DMS114 treated with DMSO at 0.1 percent for 48 hours (cell line): ENCODE results near the gene ALKBH2.
"Not testable (repeated sequence)": the region's sequence is repeated elsewhere in the genome, so short reads cannot be mapped to it uniquely, and the experiment has no call there.

ENCODE experiments used
- DNase-seq: peaks from one replicate; lab custom pipeline; 2025; ENCODE audit not compliant: unreplicated experiment; lab: John Stamatoyannopoulos, UW

The ALKBH2 gene

DNA sequence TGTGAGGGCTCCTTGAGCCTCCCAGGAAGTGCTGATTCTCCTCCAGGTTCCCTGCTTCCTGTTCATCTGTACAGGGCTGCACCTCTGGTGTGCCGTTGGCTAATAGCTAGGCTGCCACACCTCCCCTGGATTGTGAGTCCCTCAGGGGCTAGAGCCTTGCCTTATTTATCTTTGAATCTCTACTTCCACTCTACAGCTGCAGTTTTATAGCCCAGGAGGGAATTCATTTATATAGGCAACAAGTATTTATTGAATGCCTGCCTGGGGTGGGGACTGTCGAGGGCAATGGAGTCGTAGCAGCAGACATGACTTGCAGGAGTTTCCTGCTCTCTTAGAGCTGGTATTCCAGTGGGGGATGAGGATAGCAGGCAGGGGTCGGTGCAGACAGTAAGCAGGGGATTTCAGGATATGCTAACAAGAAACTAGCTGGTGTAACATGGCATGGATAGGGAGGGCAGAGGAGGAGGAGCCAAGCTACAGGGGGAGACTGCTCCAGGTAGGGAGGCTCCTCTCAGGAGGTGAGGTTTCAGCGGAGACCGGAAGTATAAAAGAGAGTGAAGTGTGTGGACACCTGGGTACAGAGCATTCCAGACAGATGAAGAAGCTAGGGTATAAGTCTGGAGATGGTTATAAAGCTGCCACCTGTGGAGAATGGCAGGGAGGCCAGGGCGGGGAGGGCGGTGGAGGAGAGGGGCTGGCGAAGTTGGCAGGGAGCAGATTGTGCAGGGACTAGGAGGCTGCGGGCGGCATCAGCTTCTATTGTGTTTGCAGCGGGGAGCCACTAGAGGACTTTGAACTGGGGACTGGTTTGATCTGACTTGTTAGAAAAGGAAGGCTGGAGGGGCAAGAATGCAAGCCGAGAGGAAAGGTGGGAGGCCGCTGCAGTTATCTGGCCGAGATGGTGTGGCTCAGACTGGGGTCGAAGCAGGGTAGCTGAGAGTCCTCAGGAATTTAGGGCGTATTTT is 23.7 kb downstream of the ALKBH2 start:
- DNase-seq = no peak

DNA sequence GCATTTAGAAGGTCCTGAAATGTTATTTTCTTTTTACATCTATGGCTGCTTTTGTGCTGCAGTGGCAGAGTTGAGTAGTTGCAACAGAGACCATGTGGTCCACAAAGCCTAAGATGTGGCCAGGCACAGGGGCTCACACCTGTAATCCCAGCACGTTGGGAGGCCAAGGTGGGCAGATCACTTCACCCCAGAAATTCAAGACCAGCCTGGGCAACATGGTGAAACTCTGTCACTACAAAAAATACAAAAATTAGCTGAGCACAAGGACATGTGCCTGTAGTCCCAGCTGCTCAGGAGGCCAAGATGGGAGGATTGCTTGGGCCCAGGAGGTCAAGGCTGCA is 27.4 kb downstream of the ALKBH2 start:
- no peak for DNase-seq

DNA sequence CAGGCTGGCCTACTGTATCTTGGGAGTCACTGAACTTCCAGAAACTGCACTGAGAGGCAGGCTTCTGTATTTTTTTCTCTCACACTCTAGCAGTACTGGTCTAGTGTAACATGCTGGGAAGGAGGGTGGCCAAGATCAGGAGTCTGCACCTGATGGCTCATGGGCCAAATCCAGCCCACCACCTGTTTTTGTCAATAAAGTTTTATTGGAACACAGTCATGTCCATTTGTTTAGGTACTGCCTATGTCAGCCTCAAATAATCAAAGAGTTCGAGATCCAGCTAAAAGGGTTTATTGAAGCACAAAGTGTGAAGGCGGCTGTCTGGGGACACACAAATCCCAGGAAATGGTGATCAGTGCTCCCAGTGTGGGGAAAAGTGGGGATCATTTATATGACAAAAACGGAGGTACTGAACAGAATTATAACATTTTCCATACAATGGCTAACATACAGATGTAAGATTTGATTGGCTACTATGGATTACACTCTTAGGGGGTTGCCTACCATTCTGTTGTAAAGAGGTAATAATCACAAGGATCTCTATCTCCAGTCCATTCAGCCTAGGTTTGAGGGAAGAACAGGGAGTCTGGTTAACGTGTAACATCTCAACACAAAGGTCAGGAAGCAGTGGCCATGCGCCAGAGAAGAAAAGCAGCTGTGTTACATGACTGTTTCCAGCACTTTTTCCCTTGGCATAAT is 28.0 kb downstream of the ALKBH2 start:
- no peak for DNase-seq

DNA sequence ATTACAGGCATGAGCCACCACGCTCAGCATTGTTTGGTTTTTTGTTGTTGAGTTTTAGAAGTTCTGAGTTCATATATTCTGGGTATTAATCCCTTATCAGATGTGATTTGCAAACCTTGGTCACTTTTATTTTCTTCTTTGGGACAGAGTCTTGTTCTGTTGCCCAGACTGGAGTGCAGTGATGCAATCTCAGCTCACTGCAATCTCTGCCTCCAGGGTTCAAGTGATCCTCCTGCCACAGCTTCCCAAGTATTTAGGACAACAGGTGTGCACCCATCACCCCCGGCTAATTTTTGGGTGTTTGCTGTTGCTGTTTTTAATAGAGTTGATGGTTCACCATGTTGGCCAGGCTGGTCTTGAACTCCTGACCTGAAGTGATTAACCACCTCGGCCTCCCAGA is 29.1 kb downstream of the ALKBH2 start:
- no peak for DNase-seq

DNA sequence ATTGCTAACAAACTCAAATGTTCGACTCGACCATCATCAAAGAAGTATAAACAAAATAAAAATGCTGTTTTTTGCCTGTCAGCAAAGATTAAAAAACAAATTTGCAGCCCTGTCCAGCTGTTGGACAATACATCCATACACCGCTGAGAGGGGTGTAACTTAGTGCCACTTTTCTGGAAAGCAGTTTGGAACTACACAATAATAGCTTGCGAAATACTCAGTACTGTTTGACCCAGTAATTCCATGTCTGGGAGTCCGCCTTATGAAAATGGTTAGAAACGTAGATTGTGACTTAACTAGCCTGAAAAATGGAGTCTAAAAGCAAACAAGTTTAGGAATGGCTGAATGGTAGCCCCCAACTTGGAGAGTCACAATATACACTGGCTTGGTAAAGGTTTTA is 34.5 kb downstream of the ALKBH2 start:
- no peak for DNase-seq

DNA sequence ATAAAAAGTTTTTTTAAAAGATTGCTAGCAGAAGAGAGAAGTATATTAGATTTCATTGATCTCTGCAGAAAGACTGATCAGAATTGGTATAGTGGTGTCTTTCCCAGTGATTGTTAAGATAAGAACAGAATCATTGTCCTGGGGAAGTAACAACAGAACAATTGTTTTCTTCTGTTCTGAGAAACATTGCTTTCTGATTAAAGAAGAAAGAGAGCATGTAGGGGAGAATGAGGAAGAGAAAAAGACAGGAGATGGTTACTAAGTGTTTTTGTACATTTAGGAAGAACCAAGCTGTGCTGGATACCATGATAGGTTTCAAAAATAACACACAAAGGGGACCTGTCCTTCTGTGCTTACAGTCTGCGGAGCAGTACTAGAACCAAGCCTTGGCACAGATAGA is 35.9 kb downstream of the ALKBH2 start:
- DNase-seq = no peak

DNA sequence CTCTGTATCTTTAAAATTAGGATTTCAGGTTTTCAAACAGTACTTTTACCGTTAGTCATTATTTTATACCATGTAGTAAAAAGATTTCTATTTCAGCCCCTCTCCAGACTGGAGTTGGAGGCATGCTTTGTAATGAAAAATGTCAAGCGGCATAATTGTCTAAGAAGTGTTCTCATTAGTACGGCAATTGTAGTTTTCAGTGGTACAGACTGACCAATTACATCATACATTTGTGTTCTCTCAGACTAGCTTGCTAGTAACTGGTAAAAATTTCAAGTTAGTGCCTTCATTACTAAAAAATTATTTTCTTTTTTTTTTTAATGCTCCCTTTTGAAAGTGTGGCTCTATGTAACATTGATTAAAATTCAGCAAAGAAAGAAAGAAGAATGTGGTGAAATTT is 36.4 kb downstream of the ALKBH2 start:
- DNase-seq = no peak

DNA sequence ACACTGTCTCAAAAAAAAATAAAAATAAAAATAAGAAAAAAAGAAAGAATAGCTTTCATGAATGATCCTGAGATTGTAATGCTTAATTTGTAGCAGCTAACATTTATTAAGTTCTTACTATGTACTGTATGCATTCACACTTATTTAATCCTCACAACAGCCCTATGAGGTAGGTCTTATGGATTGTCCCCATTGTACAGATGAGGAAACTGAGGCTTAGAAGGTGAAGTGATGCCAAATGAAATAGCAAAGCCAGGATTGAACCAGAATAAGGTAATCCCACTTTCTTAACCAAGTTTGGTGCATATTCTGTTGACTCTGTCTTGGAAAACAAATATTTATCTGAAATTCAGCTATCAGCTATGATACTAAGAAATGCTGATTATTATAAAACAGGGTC is 38.8 kb downstream of the ALKBH2 start:
- no peak for DNase-seq

DNA sequence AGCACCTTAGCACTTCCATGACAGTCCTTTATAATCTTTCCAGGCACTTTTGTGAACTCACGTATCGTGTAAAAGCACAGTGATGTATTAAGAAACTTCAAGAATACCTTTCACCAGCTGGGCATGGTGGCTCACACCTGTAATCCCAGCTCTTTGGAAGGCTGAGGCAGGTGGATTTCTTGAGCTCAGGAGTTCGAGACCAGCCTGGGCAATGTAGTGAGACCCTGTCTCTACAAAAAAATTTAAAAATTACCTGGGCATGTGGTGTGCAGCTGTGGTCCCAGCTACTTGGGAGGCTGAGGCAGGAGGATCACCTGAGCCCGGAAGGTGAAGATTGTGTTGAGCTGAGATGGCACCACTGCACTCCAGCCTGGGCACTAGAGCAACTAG is 39.2 kb downstream of the ALKBH2 start:
- not testable (repeated sequence) for DNase-seq

DNA sequence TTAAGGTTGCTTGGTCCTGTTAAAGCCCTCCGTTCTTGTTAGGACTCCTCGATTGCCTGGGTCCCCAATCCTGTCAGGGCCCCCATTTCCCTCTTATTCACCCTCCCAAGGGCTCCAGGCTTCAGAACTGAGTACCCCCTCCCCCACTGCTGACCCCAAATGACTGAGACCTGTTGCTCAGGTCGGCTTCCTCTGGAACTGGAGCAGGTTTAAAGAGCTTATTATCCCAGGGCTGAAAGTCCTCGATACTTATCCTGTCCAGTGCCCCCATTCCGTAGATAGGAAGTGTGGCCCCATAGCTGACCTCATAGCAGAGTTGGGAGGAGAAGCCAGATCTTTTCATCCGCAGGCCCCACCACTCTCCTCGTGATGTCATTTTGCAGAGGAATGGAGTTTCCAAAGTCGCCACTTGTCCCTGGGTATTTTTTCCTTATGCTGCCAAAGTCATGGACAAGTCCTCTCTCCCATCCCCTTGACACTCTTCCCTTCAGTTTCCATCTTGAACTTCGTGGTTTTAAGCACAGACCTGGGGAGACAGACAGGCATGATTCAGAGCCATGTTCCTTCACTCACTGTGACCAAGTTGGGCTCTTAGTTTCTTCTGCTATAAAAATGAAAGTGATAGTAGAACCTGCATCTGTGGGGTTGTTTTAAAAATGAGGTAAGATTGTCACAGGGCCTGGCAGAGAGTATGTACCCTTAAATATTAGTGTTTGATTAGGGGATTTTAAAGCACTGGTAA is 39.7 kb downstream of the ALKBH2 start:
- DNase-seq = no peak

DNA sequence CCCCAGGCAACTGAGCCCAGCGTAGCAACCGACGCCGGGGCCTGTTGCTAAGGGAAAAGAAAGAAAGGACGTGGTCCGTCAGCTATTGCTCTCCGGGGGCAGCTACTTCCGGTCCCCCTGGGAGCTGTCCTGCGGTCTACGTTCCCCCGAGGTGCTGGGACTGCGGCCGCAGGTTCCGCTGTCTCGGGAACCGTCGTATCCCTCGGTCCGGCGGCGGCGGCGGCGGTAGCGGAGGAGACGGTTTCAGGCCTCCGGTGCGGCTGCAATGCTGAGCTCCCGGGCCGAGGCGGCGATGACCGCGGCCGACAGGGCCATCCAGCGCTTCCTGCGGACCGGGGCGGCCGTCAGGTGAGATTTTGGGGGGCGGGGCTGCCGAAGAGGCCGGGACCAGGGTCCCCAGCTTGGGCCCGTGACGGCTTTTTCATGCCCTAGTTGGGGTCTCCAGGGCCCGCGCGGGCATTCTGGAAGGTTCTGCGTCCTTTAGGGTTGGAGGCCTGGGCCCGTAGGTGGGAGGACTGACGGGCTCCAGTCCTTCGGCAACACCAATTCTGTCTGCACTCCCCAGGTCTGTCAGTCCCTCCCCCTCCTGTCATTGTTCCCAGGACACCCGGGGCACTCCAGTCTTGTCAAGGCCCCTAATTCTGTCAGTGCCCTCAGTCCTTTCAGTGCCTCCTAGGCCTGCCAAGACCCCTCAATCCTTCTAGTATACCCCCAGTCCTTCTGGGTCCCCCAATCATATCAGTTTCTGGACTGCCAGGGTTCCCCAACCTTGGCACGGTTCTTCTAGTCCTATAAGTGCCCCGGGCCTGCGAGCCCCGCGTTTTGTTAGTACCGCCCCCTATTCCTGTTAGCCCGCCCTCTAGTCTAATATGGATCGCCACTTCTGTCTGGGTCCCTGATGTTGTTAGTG is 40.6 kb downstream of the ALKBH2 start, which contains the start of gene USP30:
TSS of gene USP30 (plus strand) at position 163 of the 910 bp plus-strand sequence. CDS start at position 266, 103 bp downstream.
- peak; percentile 70 for DNase-seq

DNA sequence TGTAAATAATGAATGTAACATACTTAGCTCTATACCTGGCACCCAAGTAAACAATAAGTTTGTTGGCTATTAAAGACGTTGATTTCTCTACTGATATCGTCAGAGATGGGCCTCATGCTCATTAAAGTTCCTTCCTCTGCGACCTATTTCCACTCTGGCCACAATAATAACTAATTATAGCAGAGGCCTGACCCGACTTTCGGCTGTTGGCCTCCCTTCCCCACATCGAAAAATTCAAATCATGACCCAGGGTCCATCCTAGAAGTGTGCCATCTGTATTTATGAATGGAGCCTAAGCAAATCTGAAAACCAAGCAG is 41.2 kb downstream of the ALKBH2 start:
- DNase-seq = no peak

DNA sequence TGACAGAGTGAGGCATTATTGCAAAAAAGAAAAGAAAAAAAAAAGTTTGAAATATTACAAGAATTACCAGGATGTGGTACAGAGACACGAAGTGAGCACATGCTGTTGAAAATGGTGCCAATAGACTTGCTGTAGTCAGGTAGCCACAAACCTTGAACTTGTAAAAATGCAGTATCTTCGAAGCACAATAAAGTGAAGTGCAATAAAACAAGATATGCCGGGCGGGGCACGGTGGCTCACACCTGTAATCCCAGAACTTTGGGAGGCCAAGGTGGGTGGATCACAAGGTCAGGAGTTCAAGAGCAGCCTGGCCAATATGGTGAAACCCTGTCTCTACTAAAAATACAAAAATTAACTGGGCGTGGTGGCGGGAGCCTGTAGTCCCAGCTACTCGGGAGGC is 43.5 kb downstream of the ALKBH2 start:
- not testable (repeated sequence) for DNase-seq

DNA sequence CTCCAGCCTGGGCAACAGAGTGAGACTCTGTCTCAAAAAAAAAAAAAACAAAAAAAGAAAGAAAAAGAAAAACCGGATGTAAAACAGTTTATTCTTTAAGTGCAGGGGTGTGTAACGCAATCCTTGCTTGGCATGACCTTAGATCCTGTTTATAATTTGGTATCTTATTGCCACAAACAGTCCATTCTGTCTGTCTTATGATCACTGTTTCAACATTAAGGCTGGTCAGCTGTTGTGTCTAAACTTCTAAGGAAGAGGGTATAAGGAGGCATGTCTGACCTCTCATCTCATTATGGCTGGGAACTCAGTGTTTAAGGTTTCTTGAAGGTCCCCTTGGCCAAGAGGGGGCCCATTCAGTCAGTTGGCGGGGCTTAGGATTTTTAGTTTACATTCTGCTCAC is 44.6 kb downstream of the ALKBH2 start:
- DNase-seq = not testable (repeated sequence)

DNA sequence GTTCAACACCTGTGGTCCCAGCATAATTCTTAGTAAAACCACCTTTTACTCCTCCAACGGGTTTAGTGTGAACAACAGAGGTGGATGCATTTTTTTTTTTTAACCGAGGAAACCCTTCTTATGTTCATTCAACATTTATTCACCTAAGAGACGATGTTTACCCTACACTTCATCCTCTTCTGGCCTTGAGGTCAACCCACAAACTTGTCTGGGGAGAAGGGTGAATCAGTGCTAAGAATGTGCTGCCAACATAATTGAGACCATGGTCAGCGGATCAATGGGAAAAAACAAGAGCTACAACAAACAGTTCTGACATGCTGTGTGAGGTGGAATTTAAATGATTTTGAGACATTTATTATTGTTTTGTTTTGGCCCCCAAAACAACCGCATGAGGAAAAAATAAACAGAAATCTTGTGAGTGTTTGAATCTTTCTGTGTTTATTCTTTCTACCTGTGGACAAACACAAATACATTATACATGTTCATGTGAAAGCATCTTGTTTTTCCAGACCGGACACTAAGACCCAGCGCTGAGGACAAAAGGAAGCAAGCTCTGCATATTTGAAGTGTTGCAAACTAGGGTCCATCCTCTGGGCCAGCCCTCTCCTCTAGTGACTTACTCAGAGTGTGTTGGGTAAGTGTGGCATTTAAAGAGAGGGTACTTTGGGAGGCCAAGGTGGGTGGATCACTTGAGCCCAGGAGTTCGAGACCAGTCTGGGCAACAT is 46.0 kb downstream of the ALKBH2 start:
- DNase-seq = no peak

DNA sequence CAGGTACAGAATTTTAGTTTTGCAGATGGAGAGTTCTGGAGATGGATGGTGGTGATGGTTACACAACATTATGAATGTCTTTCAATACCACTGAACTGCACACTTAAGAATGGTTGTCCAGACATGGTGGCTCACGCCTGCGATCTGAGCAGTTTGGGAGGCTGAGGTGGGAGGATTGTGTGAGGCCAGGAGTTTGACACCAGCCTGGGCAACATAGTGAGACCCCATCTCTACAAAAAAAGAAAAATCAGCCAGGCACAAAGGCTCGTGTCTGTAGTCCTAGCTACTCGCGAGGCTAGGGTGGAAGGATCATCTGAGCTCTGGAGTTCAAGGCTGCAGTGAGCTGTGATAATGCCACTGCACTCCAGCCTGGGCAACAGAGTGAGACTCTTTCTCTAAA is 49.0 kb downstream of the ALKBH2 start:
- DNase-seq = no peak
